LNCAP (cell line): ENCODE data around the gene PLAGL2.

Source experiments
- CTCF ChIP-seq: fragments of 450-650 bp; IDR thresholded peaks from 2 replicates; pipeline ENCODE4 v1.5.1; 2017; ENCODE audit warnings: mild to moderate bottlenecking

The PLAGL2 gene

GRCh38 chr20:32153771-32154170 is 53.8 kb downstream of the PLAGL2 start:
- TF ChIP-seq CTCF: no peak

- TF ChIP-seq CTCF: no peak
These were observed 54.3 kb downstream of the PLAGL2 start for GRCh38 chr20:32153156-32153665.

GRCh38 chr20:32152421-32153155 is 55.0 kb downstream of the PLAGL2 start:
- TF ChIP-seq CTCF: no peak

- no peak for TF ChIP-seq CTCF
These were observed 57.2 kb downstream of the PLAGL2 start for GRCh38 chr20:32150291-32150848.

- no peak for TF ChIP-seq CTCF
These were observed 57.9 kb downstream of the PLAGL2 start for GRCh38 chr20:32149566-32150170.

GRCh38 chr20:32144898-32145662 is 62.5 kb downstream of the PLAGL2 start:
- no peak for TF ChIP-seq CTCF

GRCh38 chr20:32142991-32143390 is 64.6 kb downstream of the PLAGL2 start:
- TF ChIP-seq CTCF: no peak
